Measurements from ENCODE around the gene ATP1A4. TPM values are rescaled to one million over a fixed set of nuclear protein-coding genes. Genes with fewer than 3 reads are reported as not detected.
A peak's percentile ranks its signal among the peaks of the same experiment; 100 is the strongest.

The ATP1A4 gene
- total and polyA plus RNA-seq, 4 donors: not detected

DNA sequence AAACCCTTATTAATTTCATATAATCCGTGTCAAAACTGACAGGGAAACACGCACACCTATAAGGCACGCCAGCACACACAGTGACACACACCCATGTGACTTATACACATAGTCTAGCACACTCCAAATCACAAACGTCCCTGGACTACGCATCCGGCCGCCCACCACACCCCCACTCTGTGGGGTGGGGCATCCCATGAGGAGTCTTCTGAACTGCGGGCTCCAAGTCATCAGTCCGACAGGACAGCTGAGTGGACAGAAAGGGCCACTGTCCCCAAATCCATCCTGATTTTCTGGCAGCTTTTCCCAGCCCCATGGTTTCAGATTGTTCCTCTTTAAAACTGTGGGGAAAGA lies 54.6 kb downstream of the ATP1A4 start:
- DNase-seq (ENCODE audit: low spot score): no peak
- H3K9ac ChIP-seq (ENCODE audit: low read depth in 1 of 2, low read length in 2 of 2): peak overlapping the region; percentile 76 to 83
- H3K4me3 ChIP-seq (ENCODE audit: low read depth in 1 of 3, low read length in 3 of 3): peak overlapping the region; percentile 74 to 94 (median 83)
- peaks cover 3 to 26% (median 9%) of the 10 kb centered on the region in 4 donors for H3K4me1 ChIP-seq (ENCODE audit: control insufficient read depth in 4 of 4, insufficient read depth in 4 of 4, low read length in 3 of 4)
- H3K36me3 ChIP-seq (ENCODE audit: control insufficient read depth in 4 of 4, insufficient read depth in 3 of 4, low read depth in 1 of 4, low read length in 3 of 4): peaks cover 0 to 2% (median 0%) of the 10 kb centered on the region in 4 donors
- WGBS: 17% methylated on average over 9 of the region's 9 CpGs
- H3K27me3 ChIP-seq (ENCODE audit: control insufficient read depth in 4 of 4, insufficient read depth in 4 of 4, low read length in 3 of 4): no peaks in the 10 kb centered on the region
- TF ChIP-seq HNF4G (IDR thresholded peaks at IDR 0.05): no peak
- no peak for TF ChIP-seq YY1 (IDR thresholded peaks at IDR 0.05)
- H3K9me3 ChIP-seq (ENCODE audit: control insufficient read depth in 4 of 4, low read length in 3 of 4): no peaks in the 10 kb centered on the region
- peak overlapping the region; percentile 88 to 89 for H3K27ac ChIP-seq (ENCODE audit: low read depth in 1 of 2, low read length in 2 of 2)

- 82% methylated on average over 9 of the region's 9 CpGs for WGBS
- Histone ChIP-seq H3K9ac (ENCODE audit: low read depth in 1 of 2, low read length in 2 of 2) (no peak overlapping the region), H3K36me3 (ENCODE audit: control insufficient read depth in 4 of 4, insufficient read depth in 3 of 4, low read depth in 1 of 4, low read length in 3 of 4) (peaks cover 0 to 2% (median under 1%) of the 10 kb centered on the region in 4 donors), H3K27me3 (ENCODE audit: control insufficient read depth in 4 of 4, insufficient read depth in 4 of 4, low read length in 3 of 4) (no peaks in the 10 kb centered on the region), H3K4me3 (ENCODE audit: low read depth in 1 of 3, low read length in 3 of 3) (peak overlapping the region in 1 of 3 donors; percentile 83), H3K4me1 (ENCODE audit: control insufficient read depth in 4 of 4, insufficient read depth in 4 of 4, low read length in 3 of 4) (peaks cover 3 to 26% (median 9%) of the 10 kb centered on the region in 4 donors), H3K9me3 (ENCODE audit: control insufficient read depth in 4 of 4, low read length in 3 of 4) (no peaks in the 10 kb centered on the region), H3K27ac (ENCODE audit: low read depth in 1 of 2, low read length in 2 of 2) (peak overlapping the region; percentile 88 to 89)
- no peak for DNase-seq (ENCODE audit: low spot score)
- TF ChIP-seq RXRA (IDR thresholded peaks at IDR 0.05) (no peak), RAD21 (IDR thresholded peaks at IDR 0.05) (no peak), TAF1 (conservative IDR thresholded peaks at IDR 0.05) (no peak), YY1 (IDR thresholded peaks at IDR 0.05) (no peak), GABPA (IDR thresholded peaks at IDR 0.05 in 1 of 2, conservative IDR thresholded peaks at IDR 0.05 in 1 of 2) (no peak), CTCF (IDR thresholded peaks at IDR 0.05; ENCODE audit: low read depth, low read length, missing input control) (no peak), NR2F2 (IDR thresholded peaks at IDR 0.05) (no peak), REST (IDR thresholded peaks at IDR 0.05) (no peak), HNF4G (IDR thresholded peaks at IDR 0.05) (no peak), FOXA2 (IDR thresholded peaks at IDR 0.05) (no peak), EGR1 (IDR thresholded peaks at IDR 0.05; ENCODE audit: low read depth in 2 of 2) (no peak), HNF4A (conservative IDR thresholded peaks at IDR 0.05) (no peak), FOXA1 (IDR thresholded peaks at IDR 0.05) (no peak), ZBTB33 (IDR thresholded peaks at IDR 0.05) (no peak), ATF3 (IDR thresholded peaks at IDR 0.05) (no peak), SP1 (IDR thresholded peaks at IDR 0.05) (no peak), JUND (IDR thresholded peaks at IDR 0.05) (no peak), MAX (IDR thresholded peaks at IDR 0.05) (no peak)
These were observed 55.2 kb downstream of the ATP1A4 start for GRCh38 chr1:160206421-160207117.
